DOHH2 (cell line): ENCODE results near the gene CNTN4.

Experiments
- H3F3A ChIP-seq: fragments of 200-600 bp; sonication (generic), shearing (Covaris generic); 2 replicates; pipeline ENCODE4 v1.6.0; 2016; ENCODE audit warnings: antibody characterized with exemption, mild to moderate bottlenecking; ENCODE audit not compliant: control insufficient read depth, insufficient read depth
- H3K27ac ChIP-seq: fragments of 200-600 bp; sonication (generic); 2 replicates; pipeline ENCODE4 v1.5.1; 2014; ENCODE audit warnings: low read depth, mild to moderate bottlenecking, low read length, moderate library complexity
- H3K27me3 ChIP-seq: fragments of 200-600 bp; sonication (generic); 2 replicates; pipeline ENCODE4 v1.6.1; 2014; ENCODE audit warnings: mild to moderate bottlenecking, low read length, mixed read lengths; ENCODE audit not compliant: control insufficient read depth
- H3K36me3 ChIP-seq: fragments of 200-600 bp; sonication (generic); 2 replicates; pipeline ENCODE4 v1.6.1; 2014; ENCODE audit warnings: mild to moderate bottlenecking, low read length, moderate library complexity, mixed read lengths; ENCODE audit not compliant: control insufficient read depth
- H3K4me1 ChIP-seq: fragments of 200-600 bp; sonication (generic); 2 replicates; pipeline ENCODE4 v1.6.1; 2014; ENCODE audit warnings: mild to moderate bottlenecking, low read length, mixed read lengths; ENCODE audit not compliant: control insufficient read depth
- H3K4me2 ChIP-seq: fragments of 200-600 bp; sonication (generic); 2 replicates; pipeline ENCODE4 v1.6.0; 2014; ENCODE audit warnings: mild to moderate bottlenecking, low read length, moderate library complexity
- H3K4me3 ChIP-seq: fragments of 200-600 bp; sonication (generic); 2 replicates; pipeline ENCODE4 v1.5.1; 2014; ENCODE audit warnings: mild to moderate bottlenecking, low read length, mixed read lengths
- H3K79me2 ChIP-seq: fragments of 200-600 bp; sonication (generic); 2 replicates; pipeline ENCODE4 v1.6.1; 2014; ENCODE audit warnings: mild to moderate bottlenecking, low read length, mixed read lengths; ENCODE audit not compliant: control insufficient read depth
- H3K9me2 ChIP-seq: fragments of 200-600 bp; sonication (generic); replicated peaks from 2 replicates; pipeline ENCODE4 v1.6.1; 2014; ENCODE audit warnings: mild to moderate bottlenecking, low read length, mixed read lengths; ENCODE audit not compliant: control insufficient read depth
- H3K9me3 ChIP-seq: fragments of 200-600 bp; sonication (generic); 2 replicates; pipeline ENCODE4 v1.6.1; 2014; ENCODE audit warnings: antibody characterized with exemption, low read length, mixed read lengths; ENCODE audit not compliant: control insufficient read depth, insufficient read depth
- H4K20me1 ChIP-seq: fragments of 200-600 bp; sonication (generic); 2 replicates; pipeline ENCODE4 v1.6.0; 2014; ENCODE audit warnings: low read depth, mild to moderate bottlenecking, antibody characterized with exemption, low read length, moderate library complexity; ENCODE audit not compliant: control insufficient read depth, insufficient read depth
- EZH2phosphoT487 ChIP-seq: fragments of 200-600 bp; sonication (generic); IDR thresholded peaks from 2 replicates; pipeline ENCODE4 v1.6.1; 2017; ENCODE audit warnings: borderline replicate concordance, mild to moderate bottlenecking, antibody characterized with exemption, low read length, moderate library complexity, mixed read lengths
- TF ChIP-seq, protein P1 (sequence below): fragments of 200-600 bp; sonication (generic); IDR thresholded peaks from one replicate; pipeline ENCODE4 v1.5.1; 2014; ENCODE audit warnings: antibody characterized with exemption, mild to moderate bottlenecking, low read depth, low read length; ENCODE audit not compliant: poor library complexity, severe bottlenecking

The CNTN4 gene

DNA sequence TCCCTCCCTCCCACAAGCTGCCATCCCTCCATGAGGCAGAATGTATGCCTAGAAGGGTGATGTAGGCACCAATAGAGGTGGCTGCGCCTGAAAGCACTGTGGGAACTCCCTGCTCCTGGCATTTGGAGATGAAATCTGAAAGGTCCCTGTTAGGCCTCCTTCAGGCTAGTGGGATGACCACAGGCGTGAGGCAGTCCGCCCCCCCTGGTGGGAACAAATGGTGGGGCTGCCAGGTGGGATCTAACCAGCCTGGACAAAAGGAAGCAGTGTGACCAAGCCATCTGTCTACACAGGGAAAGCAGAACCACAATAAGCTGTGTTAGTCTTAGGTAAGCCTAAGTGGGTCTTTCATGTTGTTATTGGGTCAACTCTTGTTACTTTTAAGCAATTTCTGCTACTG, 986.2 kb downstream of the CNTN4 start:
- Histone ChIP-seq H3F3A (no peaks in the 10 kb centered on the region), H3K36me3 (no peaks in the 10 kb centered on the region), H3K9me3 (no peaks in the 10 kb centered on the region), H3K27ac (no peak overlapping the region), H3K79me2 (no peaks in the 10 kb centered on the region), H3K9me2 (no peaks in the 10 kb centered on the region), H3K27me3 (peaks cover 2% of the 10 kb centered on the region; the same call in 1 of the 2 replicates), H3K4me3 (no peak overlapping the region), H3K4me2 (no peak overlapping the region), H4K20me1 (no peaks in the 10 kb centered on the region), H3K4me1 (peaks cover 10% of the 10 kb centered on the region)
- no peak for TF ChIP-seq EZH2phosphoT487
- TF ChIP-seq, protein P1, sequence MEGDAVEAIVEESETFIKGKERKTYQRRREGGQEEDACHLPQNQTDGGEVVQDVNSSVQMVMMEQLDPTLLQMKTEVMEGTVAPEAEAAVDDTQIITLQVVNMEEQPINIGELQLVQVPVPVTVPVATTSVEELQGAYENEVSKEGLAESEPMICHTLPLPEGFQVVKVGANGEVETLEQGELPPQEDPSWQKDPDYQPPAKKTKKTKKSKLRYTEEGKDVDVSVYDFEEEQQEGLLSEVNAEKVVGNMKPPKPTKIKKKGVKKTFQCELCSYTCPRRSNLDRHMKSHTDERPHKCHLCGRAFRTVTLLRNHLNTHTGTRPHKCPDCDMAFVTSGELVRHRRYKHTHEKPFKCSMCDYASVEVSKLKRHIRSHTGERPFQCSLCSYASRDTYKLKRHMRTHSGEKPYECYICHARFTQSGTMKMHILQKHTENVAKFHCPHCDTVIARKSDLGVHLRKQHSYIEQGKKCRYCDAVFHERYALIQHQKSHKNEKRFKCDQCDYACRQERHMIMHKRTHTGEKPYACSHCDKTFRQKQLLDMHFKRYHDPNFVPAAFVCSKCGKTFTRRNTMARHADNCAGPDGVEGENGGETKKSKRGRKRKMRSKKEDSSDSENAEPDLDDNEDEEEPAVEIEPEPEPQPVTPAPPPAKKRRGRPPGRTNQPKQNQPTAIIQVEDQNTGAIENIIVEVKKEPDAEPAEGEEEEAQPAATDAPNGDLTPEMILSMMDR, result no peak

DNA sequence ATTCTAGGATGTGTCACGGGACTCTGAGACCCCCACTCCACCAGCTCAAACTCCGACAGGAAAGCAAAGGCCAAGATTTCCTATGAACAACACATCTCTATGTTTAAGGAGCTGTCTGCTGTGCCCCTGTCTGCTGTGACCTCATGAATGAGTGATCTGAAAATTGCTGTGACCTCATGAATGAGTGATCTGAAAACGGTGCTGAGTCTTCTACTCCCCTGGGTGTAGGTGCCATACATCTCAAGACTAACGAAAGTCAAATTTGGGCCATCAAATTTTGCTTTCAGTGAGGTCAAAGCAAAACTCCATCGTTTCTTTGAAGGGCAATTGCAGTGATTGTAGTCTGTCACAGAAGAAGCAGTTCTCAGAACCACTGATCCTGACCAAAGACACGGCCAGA, 987.1 kb downstream of the CNTN4 start:
- H3K27ac ChIP-seq, result no peak overlapping the region
- no peaks in the 10 kb centered on the region for H3K9me2 ChIP-seq
- no peaks in the 10 kb centered on the region for H3K9me3 ChIP-seq
- no peaks in the 10 kb centered on the region for H3K79me2 ChIP-seq
- TF ChIP-seq EZH2phosphoT487, result no peak
- TF ChIP-seq, protein P1, result no peak
- no peaks in the 10 kb centered on the region for H3K36me3 ChIP-seq
- H3K4me2 ChIP-seq, result no peak overlapping the region
- no peaks in the 10 kb centered on the region for H4K20me1 ChIP-seq
- H3F3A ChIP-seq, result no peaks in the 10 kb centered on the region
- H3K4me1 ChIP-seq, result peaks cover 10% of the 10 kb centered on the region
- peaks cover 2% of the 10 kb centered on the region; the same call in 1 of the 2 replicates for H3K27me3 ChIP-seq
- no peak overlapping the region for H3K4me3 ChIP-seq

DNA sequence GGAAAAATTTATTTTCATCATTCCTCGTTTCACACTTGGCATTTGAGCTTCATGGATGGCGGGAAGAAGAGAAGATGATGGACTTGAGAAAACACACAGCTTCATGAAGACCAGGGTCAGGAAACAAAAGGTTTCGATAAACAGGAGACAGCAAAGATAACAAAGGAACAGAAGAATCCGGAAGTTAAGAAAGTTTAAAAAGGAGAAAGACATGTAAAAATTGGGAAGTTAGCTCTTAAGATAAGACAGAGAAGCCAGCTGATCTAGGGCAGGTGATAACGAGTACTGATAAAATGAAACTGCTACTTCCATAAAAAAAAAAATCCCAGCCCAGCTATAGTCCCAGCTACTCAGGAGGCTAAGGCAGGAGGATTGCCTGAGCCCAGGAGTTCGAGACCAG, 987.6 kb downstream of the CNTN4 start:
- no peak for TF ChIP-seq EZH2phosphoT487
- TF ChIP-seq, protein P1, result no peak
- Histone ChIP-seq H3K4me1 (peaks cover 10% of the 10 kb centered on the region), H4K20me1 (no peaks in the 10 kb centered on the region), H3K4me2 (no peak overlapping the region), H3K36me3 (no peaks in the 10 kb centered on the region), H3K9me3 (no peaks in the 10 kb centered on the region), H3K4me3 (no peak overlapping the region), H3K27ac (no peak overlapping the region), H3F3A (no peaks in the 10 kb centered on the region), H3K27me3 (peaks cover 2% of the 10 kb centered on the region; the same call in 1 of the 2 replicates), H3K79me2 (no peaks in the 10 kb centered on the region), H3K9me2 (no peaks in the 10 kb centered on the region)
